ENCODE measurements around the gene ARX.

The ARX gene

GRCh38 chrX:25016361-25016671 is 551 bp upstream of the ARX start:
- no peak for DNase-seq

- no peak for DNase-seq
Observed at GRCh38 chrX:25014366-25014838, 1.4 kb downstream of the ARX start.

- DNase-seq = no peak
Observed at GRCh38 chrX:25013632-25014365, 2.0 kb downstream of the ARX start.

GRCh38 chrX:25012793-25013631 is 2.8 kb downstream of the ARX start:
- DNase-seq = no peak

GRCh38 chrX:25012433-25012735 is 3.4 kb downstream of the ARX start:
- no peak for DNase-seq

GRCh38 chrX:25011589-25012432 is 4.0 kb downstream of the ARX start:
- DNase-seq = no peak

- no peak for DNase-seq
Observed at GRCh38 chrX:25010784-25011588, 4.8 kb downstream of the ARX start.

GRCh38 chrX:25009407-25009806 is 6.4 kb downstream of the ARX start:
- no peak for DNase-seq

- no peak for DNase-seq
Observed at GRCh38 chrX:25007059-25008053, 8.4 kb downstream of the ARX start.

- no peak for DNase-seq
Observed at GRCh38 chrX:25006586-25007058, 9.1 kb downstream of the ARX start.

GRCh38 chrX:25005382-25006185 is 10.2 kb downstream of the ARX start:
- DNase-seq = no peak

GRCh38 chrX:25005034-25005381 is 10.8 kb downstream of the ARX start:
- no peak for DNase-seq

GRCh38 chrX:25004485-25005032 is 11.2 kb downstream of the ARX start:
- DNase-seq = no peak

- no peak for DNase-seq
Observed at GRCh38 chrX:25004040-25004439, 11.7 kb downstream of the ARX start.

- DNase-seq = no peak
Observed at GRCh38 chrX:25003066-25003849, 12.5 kb downstream of the ARX start.

- no peak for DNase-seq
Observed at GRCh38 chrX:25002661-25003020, 13.1 kb downstream of the ARX start.

GRCh38 chrX:25001808-25002660 is 13.7 kb downstream of the ARX start:
- DNase-seq = no peak

GRCh38 chrX:24999511-24999910 is 16.3 kb downstream of the ARX start:
- no peak for DNase-seq
